Superior temporal gyrus (tissue), 1 donor: Measurements from ENCODE around the gene GABRB1.
A peak's percentile ranks its signal among the peaks of the same experiment; 100 is the strongest.

ENCODE experiments used
- DNase-seq: peaks from one replicate; pipeline ENCODE4 v3.0.0-alpha.2; 2016; ENCODE audit errors: extremely low spot score

GABRB1 gene

GRCh38 chr4:47213106-47213505 is 181.7 kb downstream of the GABRB1 start:
- DNase-seq: no peak

GRCh38 chr4:47213539-47213938 is 182.2 kb downstream of the GABRB1 start:
- DNase-seq: peak; percentile 57

- DNase-seq: no peak
These were observed 182.6 kb downstream of the GABRB1 start for GRCh38 chr4:47213971-47214370.

- no peak for DNase-seq
These were observed 184.4 kb downstream of the GABRB1 start for GRCh38 chr4:47215759-47216158.

- no peak for DNase-seq
These were observed 185.9 kb downstream of the GABRB1 start for GRCh38 chr4:47217291-47217690.

- DNase-seq: no peak
These were observed 186.5 kb downstream of the GABRB1 start for GRCh38 chr4:47217884-47218283.

- no peak for DNase-seq
These were observed 187.3 kb downstream of the GABRB1 start for GRCh38 chr4:47218631-47219030.

GRCh38 chr4:47219586-47219985 is 188.2 kb downstream of the GABRB1 start:
- DNase-seq: no peak

- DNase-seq: no peak
These were observed 190.4 kb downstream of the GABRB1 start for GRCh38 chr4:47221721-47222120.

GRCh38 chr4:47222276-47222675 is 190.9 kb downstream of the GABRB1 start:
- DNase-seq: no peak

GRCh38 chr4:47224361-47224760 is 193.0 kb downstream of the GABRB1 start:
- DNase-seq: no peak

- no peak for DNase-seq
These were observed 204.4 kb downstream of the GABRB1 start for GRCh38 chr4:47235721-47236120.

- no peak for DNase-seq
These were observed 207.3 kb downstream of the GABRB1 start for GRCh38 chr4:47238667-47239066.

GRCh38 chr4:47239649-47240048 is 208.3 kb downstream of the GABRB1 start:
- no peak for DNase-seq

GRCh38 chr4:47251348-47252135 is 220.2 kb downstream of the GABRB1 start:
- DNase-seq: no peak

GRCh38 chr4:47263721-47264120 is 232.4 kb downstream of the GABRB1 start:
- DNase-seq: no peak

- peak; percentile 73 for DNase-seq
These were observed 239.0 kb downstream of the GABRB1 start for GRCh38 chr4:47270201-47270888.

GRCh38 chr4:47271291-47271690 is 239.9 kb downstream of the GABRB1 start:
- DNase-seq: peak; percentile 32

- DNase-seq: no peak
These were observed 243.5 kb downstream of the GABRB1 start for GRCh38 chr4:47274901-47275300.

GRCh38 chr4:47275595-47275994 is 244.2 kb downstream of the GABRB1 start:
- peak; percentile 52 for DNase-seq

GRCh38 chr4:47278631-47279030 is 247.3 kb downstream of the GABRB1 start:
- DNase-seq: peak; percentile 75

- no peak for DNase-seq
These were observed 256.4 kb downstream of the GABRB1 start for GRCh38 chr4:47287735-47288134.

- DNase-seq: no peak
These were observed 258.4 kb downstream of the GABRB1 start for GRCh38 chr4:47289805-47290204.
